Activated CD8-positive, alpha-beta memory T cell treated with anti-CD3 and anti-CD28 coated beads, Interleukin-2, amount 10 ng/mL, durations not matched to agents 7 days and 5 days (primary cell): ENCODE results near the gene NCKAP5L. TPM values are rescaled to one million over a fixed set of nuclear protein-coding genes. Genes with fewer than 3 reads are reported as not detected.

ENCODE experiments used
- ATAC-seq: fragments of 150-1000 bp; cut with Tn5 transposase; one replicate; pipeline ENCODE4 v1.10.0; 2021; ENCODE audit warnings: moderate library complexity
- CTCF ChIA-PET: fragments of 350-600 bp; sonication (Branson Sonifier 250); formaldehyde crosslinking; loops from one replicate; lab custom pipeline; 2021; ENCODE audit warnings: antibody characterized with exemption; lab: Charles Lee
- DNase-seq: peaks from one replicate; pipeline ENCODE4 v3.0.0-alpha.2; 2020
- H3K27ac Mint-ChIP-seq: one replicate; pipeline ENCODE4 v1.8.0; 2021; ENCODE audit warnings: mild to moderate bottlenecking, mixed read lengths
- H3K27me3 Mint-ChIP-seq: one replicate; pipeline ENCODE4 v1.8.0; 2021; ENCODE audit warnings: mixed read lengths
- H3K36me3 Mint-ChIP-seq: one replicate; pipeline ENCODE4 v1.8.0; 2021; ENCODE audit warnings: mild to moderate bottlenecking, mixed read lengths
- H3K4me1 Mint-ChIP-seq: one replicate; pipeline ENCODE4 v1.8.0; 2021; ENCODE audit warnings: mixed read lengths
- H3K4me3 Mint-ChIP-seq: one replicate; pipeline ENCODE4 v1.8.0; 2021; ENCODE audit warnings: mild to moderate bottlenecking, moderate library complexity, mixed read lengths
- H3K9me3 Mint-ChIP-seq: one replicate; pipeline ENCODE4 v1.8.0; 2022; ENCODE audit warnings: low read depth, mixed read lengths
- total RNA-seq, 2 experiments: library from RNA; stranded (reverse); gene quantifications; one replicate each; pipeline ENCODE4 v1.2.3, GENCODE V29; 2021

NCKAP5L gene
- total RNA-seq, 2 experiments from 2014 or later: 1.1 to 1.4 TPM

DNA sequence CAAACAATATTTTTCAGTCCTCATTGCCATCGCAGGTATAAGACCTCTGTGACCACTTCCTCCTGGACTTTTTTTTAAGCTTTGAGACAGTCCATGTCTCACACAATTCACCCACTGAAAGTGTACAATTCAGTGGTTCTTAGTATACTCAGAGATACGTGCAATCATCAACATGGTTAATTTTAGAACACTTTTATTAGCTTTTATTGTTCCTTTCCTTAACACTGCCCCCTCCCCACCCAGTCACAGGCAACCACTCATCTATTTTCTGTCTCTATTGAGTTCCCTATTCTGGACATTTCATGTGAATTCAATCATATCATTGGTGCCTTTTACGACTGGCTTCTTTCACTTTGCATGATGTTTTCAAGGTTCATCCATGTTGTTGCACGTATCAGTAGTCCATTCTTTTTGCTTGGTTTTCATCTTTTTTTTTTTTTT, 16.2 kb downstream of the NCKAP5L start:
- DNase-seq (no peak), ATAC-seq (no peak)
- Mint-ChIP-seq H3K36me3 (no peaks in the 10 kb centered on the region), H3K27me3 (no peaks in the 10 kb centered on the region), H3K4me1 (peaks cover 7% of the 10 kb centered on the region), H3K27ac (no peak overlapping the region), H3K4me3 (no peak overlapping the region), H3K9me3 (no peaks in the 10 kb centered on the region)
- CTCF ChIA-PET: interaction anchor here (1.0 to 1.9 kb wide), 4 partner anchors 8 to 71 kb away, joined by 3 to 6 read pairs (median 4); partner anchors contain the start of gene TMBIM6

- H3K9me3 Mint-ChIP-seq: no peaks in the 10 kb centered on the region
- H3K27me3 Mint-ChIP-seq: no peaks in the 10 kb centered on the region
- CTCF ChIA-PET: interaction anchor here (1.0 to 1.9 kb wide), 7 partner anchors 9 to 70 kb away, joined by 3 to 6 read pairs (median 4); partner anchors contain the start of gene TMBIM6
- DNase-seq (no peak), ATAC-seq (no peak)
- H3K4me1 Mint-ChIP-seq: peaks cover 7% of the 10 kb centered on the region
- no peak overlapping the region for H3K4me3 Mint-ChIP-seq
- no peak overlapping the region for H3K27ac Mint-ChIP-seq
- H3K36me3 Mint-ChIP-seq: no peaks in the 10 kb centered on the region
Observed at GRCh38 chr12:49811136-49811535, 17.1 kb downstream of the NCKAP5L start.

DNA sequence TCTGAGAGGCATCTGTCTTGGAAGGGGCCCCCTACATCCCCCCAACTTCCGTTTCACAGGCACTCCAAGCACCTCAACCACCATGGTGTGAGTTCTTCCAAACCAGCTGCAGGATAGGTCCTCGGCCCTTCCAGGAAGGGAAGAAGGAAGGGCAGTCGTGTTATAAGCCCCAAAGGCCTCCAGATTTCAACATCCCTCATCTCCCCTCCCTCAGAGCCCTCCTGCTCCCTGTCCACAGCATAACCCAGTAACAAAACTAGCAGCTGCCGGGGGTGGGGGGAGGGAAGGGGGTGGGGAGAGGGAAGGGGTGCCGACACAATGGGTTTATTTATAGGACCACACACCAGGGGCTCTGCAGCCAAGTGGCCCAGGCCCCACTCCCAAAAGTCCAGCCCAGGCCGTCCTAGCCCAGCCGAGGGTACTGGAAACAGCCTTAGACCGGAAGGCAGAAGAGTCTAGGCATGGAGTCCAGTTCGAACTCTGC, 18.3 kb downstream of the NCKAP5L start:
- no peak overlapping the region for H3K4me3 Mint-ChIP-seq
- no peak for ATAC-seq
- no peak overlapping the region for H3K27ac Mint-ChIP-seq
- no peaks in the 10 kb centered on the region for H3K27me3 Mint-ChIP-seq
- CTCF ChIA-PET: interaction anchor here (1.2 to 1.9 kb wide), 3 partner anchors 11 to 19 kb away, joined by 3 to 6 read pairs (median 3); no protein-coding TSS in a partner anchor
- no peak for DNase-seq
- no peaks in the 10 kb centered on the region for H3K36me3 Mint-ChIP-seq
- H3K4me1 Mint-ChIP-seq: peaks cover 7% of the 10 kb centered on the region
- H3K9me3 Mint-ChIP-seq: no peaks in the 10 kb centered on the region

- Mint-ChIP-seq H3K27ac (no peak overlapping the region), H3K36me3 (no peaks in the 10 kb centered on the region), H3K4me3 (no peak overlapping the region), H3K27me3 (no peaks in the 10 kb centered on the region), H3K4me1 (peaks cover 7% of the 10 kb centered on the region), H3K9me3 (no peaks in the 10 kb centered on the region)
- ATAC-seq (no peak), DNase-seq (no peak)
- CTCF ChIA-PET: no interaction called here
Observed at GRCh38 chr12:49809381-49809905, 18.8 kb downstream of the NCKAP5L start.

GRCh38 chr12:49808686-49809380, 19.4 kb downstream of the NCKAP5L start:
- H3K27me3 Mint-ChIP-seq: no peaks in the 10 kb centered on the region
- H3K4me1 Mint-ChIP-seq: peaks cover 7% of the 10 kb centered on the region
- no peak overlapping the region for H3K27ac Mint-ChIP-seq
- no peak for ATAC-seq
- no peak for DNase-seq
- no peak overlapping the region for H3K4me3 Mint-ChIP-seq
- no peaks in the 10 kb centered on the region for H3K9me3 Mint-ChIP-seq
- CTCF ChIA-PET: no interaction called here
- no peaks in the 10 kb centered on the region for H3K36me3 Mint-ChIP-seq

- H3K4me3 Mint-ChIP-seq: no peak overlapping the region
Observed at GRCh38 chr12:49807991-49808580, 20.1 kb downstream of the NCKAP5L start.

DNA sequence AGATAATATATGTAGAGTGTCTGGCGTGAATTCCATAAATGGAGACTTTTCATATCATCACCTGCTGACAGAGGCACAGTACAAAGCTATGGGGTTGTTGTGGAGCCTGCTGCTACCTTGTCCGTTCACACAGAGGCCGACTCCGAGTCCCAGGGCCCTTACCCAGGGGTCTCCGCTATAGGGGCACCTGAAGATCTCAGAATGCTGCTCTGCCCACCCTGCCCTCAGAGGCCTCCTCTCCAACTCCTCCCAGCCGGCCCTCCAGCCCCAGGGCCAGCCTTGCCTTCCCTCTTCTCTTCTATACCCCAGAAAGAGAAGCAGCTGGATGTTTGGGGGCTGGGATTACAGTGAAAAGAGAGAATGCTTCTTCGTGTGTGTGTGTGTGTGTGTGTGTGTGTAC, 21.3 kb downstream of the NCKAP5L start:
- Mint-ChIP-seq H3K4me1 (peaks cover 2% of the 10 kb centered on the region), H3K4me3 (no peak overlapping the region), H3K27me3 (no peaks in the 10 kb centered on the region), H3K36me3 (no peaks in the 10 kb centered on the region), H3K9me3 (no peaks in the 10 kb centered on the region), H3K27ac (no peak overlapping the region)
- DNase-seq (no peak), ATAC-seq (no peak)
- CTCF ChIA-PET: no interaction called here

More at GRCh38 chr12:49807991-49808580, 20.1 kb downstream of the NCKAP5L start:
- DNase-seq (no peak), ATAC-seq (no peak)
- H3K27ac Mint-ChIP-seq: no peak overlapping the region
- no peaks in the 10 kb centered on the region for H3K36me3 Mint-ChIP-seq
- no peaks in the 10 kb centered on the region for H3K9me3 Mint-ChIP-seq
- peaks cover 7% of the 10 kb centered on the region for H3K4me1 Mint-ChIP-seq
- no peaks in the 10 kb centered on the region for H3K27me3 Mint-ChIP-seq
- CTCF ChIA-PET: no interaction called here

DNA sequence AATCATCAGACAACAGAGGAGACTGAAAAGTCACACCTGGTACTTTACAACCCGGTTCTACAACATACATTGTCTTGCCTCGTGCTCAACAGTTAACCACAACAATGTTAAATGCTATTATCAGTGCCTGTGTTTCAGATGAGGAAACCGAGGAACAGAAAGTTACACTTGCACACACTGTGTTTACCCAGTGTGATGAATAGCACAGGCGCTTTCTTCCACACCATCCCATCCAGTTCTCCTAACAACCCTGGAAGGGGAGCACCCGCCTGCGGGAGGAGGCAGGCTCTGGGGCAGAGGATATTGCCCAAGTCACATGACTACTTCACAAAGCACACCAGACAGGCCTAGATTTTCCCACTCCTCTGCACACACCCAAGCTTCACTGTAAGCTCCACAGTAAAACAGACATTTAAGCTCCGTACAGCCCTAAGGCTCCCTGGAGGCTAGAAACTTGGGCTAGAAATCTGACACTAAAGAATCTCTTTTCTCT, 21.8 kb downstream of the NCKAP5L start:
- DNase-seq (no peak), ATAC-seq (peak; percentile 16)
- no peaks in the 10 kb centered on the region for H3K27me3 Mint-ChIP-seq
- no peaks in the 10 kb centered on the region for H3K9me3 Mint-ChIP-seq
- H3K4me1 Mint-ChIP-seq: no peaks in the 10 kb centered on the region
- H3K4me3 Mint-ChIP-seq: no peak overlapping the region
- CTCF ChIA-PET: no interaction called here
- no peaks in the 10 kb centered on the region for H3K36me3 Mint-ChIP-seq
- H3K27ac Mint-ChIP-seq: no peak overlapping the region

GRCh38 chr12:49805409-49805808, 22.8 kb downstream of the NCKAP5L start:
- H3K27me3 Mint-ChIP-seq: no peaks in the 10 kb centered on the region
- ATAC-seq: no peak
- H3K27ac Mint-ChIP-seq: no peak overlapping the region
- no peak overlapping the region for H3K4me3 Mint-ChIP-seq
- H3K36me3 Mint-ChIP-seq: no peaks in the 10 kb centered on the region
- CTCF ChIA-PET: interaction anchor here (1.5 to 2.2 kb wide), 2 partner anchors 27 to 33 kb away, joined by 7 read pairs; no protein-coding TSS in a partner anchor
- no peak for DNase-seq
- H3K4me1 Mint-ChIP-seq: no peaks in the 10 kb centered on the region
- no peaks in the 10 kb centered on the region for H3K9me3 Mint-ChIP-seq

DNA sequence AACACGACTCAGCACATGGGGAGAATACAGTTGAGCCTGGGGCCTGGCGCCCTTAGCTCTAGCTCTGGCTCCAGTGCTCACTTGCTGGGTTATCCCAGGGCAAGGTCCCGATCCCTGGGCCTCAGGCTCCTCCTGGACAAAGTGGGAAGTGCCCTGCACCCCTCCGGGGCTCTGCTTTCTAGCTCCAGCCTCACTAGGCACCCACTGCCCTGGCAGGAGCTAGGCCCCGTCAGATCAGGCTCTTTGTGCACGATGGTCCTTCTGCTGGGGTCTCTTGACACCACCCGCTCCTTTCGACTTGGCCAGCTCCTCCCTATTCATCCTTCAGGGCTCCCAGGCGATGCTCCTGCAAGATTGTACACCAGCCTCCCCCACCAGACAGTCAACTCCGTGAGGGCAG, 23.4 kb downstream of the NCKAP5L start:
- no peaks in the 10 kb centered on the region for H3K4me1 Mint-ChIP-seq
- no peak overlapping the region for H3K27ac Mint-ChIP-seq
- H3K4me3 Mint-ChIP-seq: no peak overlapping the region
- CTCF ChIA-PET: interaction anchor here (0.8 to 2.2 kb wide), 3 partner anchors 27 to 62 kb away, joined by 5 to 7 read pairs (median 7); no protein-coding TSS in a partner anchor
- H3K9me3 Mint-ChIP-seq: no peaks in the 10 kb centered on the region
- no peaks in the 10 kb centered on the region for H3K27me3 Mint-ChIP-seq
- no peaks in the 10 kb centered on the region for H3K36me3 Mint-ChIP-seq
- no peak for DNase-seq
- no peak for ATAC-seq

- Mint-ChIP-seq H3K27me3 (no peaks in the 10 kb centered on the region), H3K4me1 (no peaks in the 10 kb centered on the region), H3K9me3 (no peaks in the 10 kb centered on the region), H3K4me3 (no peak overlapping the region), H3K36me3 (no peaks in the 10 kb centered on the region), H3K27ac (no peak overlapping the region)
- CTCF ChIA-PET: interaction anchor here (0.8 to 2.2 kb wide), 3 partner anchors 26 to 63 kb away, joined by 5 to 7 read pairs (median 7); no protein-coding TSS in a partner anchor
- ATAC-seq: no peak
- no peak for DNase-seq
Observed at GRCh38 chr12:49803693-49804450, 24.3 kb downstream of the NCKAP5L start.

DNA sequence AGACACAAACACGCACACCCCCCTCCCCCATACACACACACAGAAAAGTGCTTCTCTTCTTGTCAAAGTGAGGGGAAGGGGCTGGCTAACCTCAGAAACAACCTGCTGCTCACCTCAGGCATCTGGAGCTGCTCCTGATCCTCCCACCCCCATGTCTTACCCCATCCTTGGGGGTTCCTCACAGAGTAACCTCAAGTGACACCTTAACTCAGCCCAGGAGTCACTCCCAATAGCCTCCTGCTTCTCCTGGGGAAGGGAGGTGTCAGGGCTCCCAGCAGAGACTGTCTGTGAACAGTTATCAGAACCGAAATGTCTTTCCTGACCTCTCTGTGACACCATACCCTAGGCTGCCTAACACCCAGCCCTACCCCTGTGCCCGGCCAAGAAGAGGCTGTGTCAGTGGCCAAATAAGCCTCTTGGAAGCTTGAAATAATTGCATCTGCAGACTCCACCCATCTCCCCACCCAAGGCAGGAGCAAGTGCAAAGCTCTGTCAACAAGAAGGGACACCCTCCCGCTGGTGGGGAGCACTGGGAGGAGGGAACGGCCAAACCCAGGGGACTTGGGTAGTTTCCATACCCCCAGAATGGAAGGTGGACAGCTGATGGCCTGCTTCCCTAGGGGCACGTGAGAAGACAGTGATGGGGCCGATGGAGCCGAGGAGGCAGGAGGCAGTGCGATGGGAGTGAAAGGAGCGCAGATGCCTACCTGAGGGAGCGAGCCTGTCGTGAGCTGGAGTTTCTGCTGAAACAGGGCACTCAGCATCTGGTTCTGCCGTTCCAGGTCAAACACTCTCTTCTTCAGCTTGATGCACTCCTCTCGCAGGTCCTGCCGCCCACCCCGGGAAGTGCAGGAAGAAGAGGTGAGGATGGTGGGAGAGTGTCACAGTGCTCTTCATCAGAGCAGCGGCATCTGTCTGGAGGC, 26.8 kb downstream of the NCKAP5L start:
- DNase-seq (no peak), ATAC-seq (no peak)
- H3K27me3 Mint-ChIP-seq: no peaks in the 10 kb centered on the region
- H3K4me1 Mint-ChIP-seq: no peaks in the 10 kb centered on the region
- no peaks in the 10 kb centered on the region for H3K9me3 Mint-ChIP-seq
- no peak overlapping the region for H3K4me3 Mint-ChIP-seq
- CTCF ChIA-PET: interaction anchor here (1.1 to 1.6 kb wide), 2 partner anchors 10 to 166 kb away, joined by 4 read pairs; no protein-coding TSS in a partner anchor
- H3K27ac Mint-ChIP-seq: no peak overlapping the region
- H3K36me3 Mint-ChIP-seq: no peaks in the 10 kb centered on the region
